Fibroblast of mammary gland (primary cell): ENCODE results near the gene PODXL.
A peak's percentile ranks its signal among the peaks of the same experiment; 100 is the strongest.

Experiments
- DNase-seq: peaks from one replicate; pipeline ENCODE4 v3.0.0-alpha.2; 2010; ENCODE audit warnings: low read depth
- H3K4me3 ChIP-seq: 2 replicates; pipeline ENCODE4 v1.5.1; 2011; ENCODE audit warnings: low read depth, mild to moderate bottlenecking, low read length, moderate library complexity; ENCODE audit not compliant: control insufficient read depth
- TF ChIP-seq, protein P1 (sequence below): conservative IDR thresholded peaks from 2 replicates; pipeline ENCODE4 v1.5.1; 2011; ENCODE audit warnings: low read depth, low read length, inconsistent platforms; ENCODE audit not compliant: control insufficient read depth, insufficient read depth

The PODXL gene

DNA sequence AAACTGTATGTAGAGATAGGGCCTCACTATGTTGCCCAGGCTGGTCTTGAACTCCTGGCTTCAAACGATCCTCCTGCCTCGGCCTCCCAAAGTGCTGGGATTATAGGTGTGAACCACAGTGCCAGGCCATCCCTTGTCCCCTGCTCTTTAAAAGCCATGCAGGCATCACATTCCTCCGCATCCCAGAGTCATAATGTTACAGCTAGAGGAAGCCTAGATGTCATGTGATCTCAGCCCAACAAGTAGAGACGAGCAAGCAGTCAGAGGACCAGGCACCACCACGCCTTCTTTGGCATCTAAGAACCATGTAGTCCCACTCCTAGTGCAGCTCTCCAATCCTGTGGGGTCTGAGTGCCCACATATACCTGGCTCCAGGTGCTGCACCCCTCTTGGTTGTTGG lies 13.1 kb downstream of the PODXL start:
- TF ChIP-seq, protein P1, sequence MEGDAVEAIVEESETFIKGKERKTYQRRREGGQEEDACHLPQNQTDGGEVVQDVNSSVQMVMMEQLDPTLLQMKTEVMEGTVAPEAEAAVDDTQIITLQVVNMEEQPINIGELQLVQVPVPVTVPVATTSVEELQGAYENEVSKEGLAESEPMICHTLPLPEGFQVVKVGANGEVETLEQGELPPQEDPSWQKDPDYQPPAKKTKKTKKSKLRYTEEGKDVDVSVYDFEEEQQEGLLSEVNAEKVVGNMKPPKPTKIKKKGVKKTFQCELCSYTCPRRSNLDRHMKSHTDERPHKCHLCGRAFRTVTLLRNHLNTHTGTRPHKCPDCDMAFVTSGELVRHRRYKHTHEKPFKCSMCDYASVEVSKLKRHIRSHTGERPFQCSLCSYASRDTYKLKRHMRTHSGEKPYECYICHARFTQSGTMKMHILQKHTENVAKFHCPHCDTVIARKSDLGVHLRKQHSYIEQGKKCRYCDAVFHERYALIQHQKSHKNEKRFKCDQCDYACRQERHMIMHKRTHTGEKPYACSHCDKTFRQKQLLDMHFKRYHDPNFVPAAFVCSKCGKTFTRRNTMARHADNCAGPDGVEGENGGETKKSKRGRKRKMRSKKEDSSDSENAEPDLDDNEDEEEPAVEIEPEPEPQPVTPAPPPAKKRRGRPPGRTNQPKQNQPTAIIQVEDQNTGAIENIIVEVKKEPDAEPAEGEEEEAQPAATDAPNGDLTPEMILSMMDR = no peak
- H3K4me3 ChIP-seq = no peak overlapping the region
- no peak for DNase-seq

- DNase-seq = no peak
- no peak overlapping the region for H3K4me3 ChIP-seq
- TF ChIP-seq, protein P1 = no peak
Observed at GRCh38 chr7:131540491-131541162, 15.8 kb downstream of the PODXL start.

DNA sequence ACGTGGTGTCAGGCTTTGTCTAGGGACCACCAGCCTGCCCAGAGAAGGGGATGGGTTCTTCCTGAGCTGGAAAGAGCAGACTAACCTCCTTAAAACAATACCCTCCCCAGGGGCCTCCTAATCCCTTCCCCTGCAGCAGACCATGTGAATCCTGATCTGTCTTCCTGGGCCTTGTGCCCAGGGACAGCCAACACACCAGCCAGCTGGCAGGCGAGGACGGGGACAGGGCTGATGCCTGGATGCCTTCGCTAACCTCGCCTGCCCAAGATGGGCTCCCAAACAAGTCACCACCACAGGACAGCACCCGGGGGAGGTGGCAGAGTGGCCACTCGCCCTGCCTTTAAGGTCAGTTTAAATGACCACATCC lies 17.6 kb downstream of the PODXL start:
- no peak for DNase-seq
- TF ChIP-seq, protein P1 = no peak
- no peak overlapping the region for H3K4me3 ChIP-seq

DNA sequence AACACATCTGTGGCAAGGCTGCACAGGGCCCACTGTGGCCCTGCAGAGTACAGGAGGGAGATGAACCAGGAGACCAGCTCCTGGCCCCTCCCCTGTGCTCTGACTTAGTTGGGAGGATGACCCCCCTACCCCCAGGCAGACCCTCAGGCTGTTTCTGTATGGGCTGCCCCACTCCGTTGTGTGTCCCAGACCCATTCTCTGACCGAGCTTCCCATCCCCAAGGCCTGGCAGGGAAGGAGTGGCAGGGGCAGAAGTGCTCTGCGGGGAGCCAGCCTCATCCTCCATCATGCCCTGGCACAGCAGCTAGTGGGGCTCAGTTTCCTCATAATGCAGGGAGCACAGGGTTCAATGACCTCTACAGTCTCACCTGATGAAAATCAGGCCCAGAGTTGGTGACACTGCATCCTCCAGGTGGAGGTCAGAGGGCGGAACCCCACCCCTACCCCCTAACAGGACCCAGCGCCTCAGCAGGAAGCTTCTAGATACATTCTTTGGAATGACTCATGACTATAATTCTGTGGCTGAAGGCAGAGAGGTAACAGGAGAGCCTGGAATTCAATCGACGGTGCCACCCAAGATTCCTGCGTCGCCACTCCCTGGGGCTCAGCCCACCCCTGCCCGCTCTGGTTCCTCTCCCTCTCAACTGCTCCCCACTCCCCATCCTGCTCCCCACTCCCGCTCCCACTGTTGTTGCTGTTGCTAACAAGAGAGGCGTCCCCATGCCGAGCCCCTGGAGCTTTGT lies 18.2 kb downstream of the PODXL start:
- DNase-seq = no peak
- TF ChIP-seq, protein P1 = no peak
- no peak overlapping the region for H3K4me3 ChIP-seq

- peak; percentile 47 for DNase-seq
- TF ChIP-seq, protein P1 = no peak
- H3K4me3 ChIP-seq = no peak overlapping the region
Observed at GRCh38 chr7:131537571-131537978, 18.9 kb downstream of the PODXL start.

DNA sequence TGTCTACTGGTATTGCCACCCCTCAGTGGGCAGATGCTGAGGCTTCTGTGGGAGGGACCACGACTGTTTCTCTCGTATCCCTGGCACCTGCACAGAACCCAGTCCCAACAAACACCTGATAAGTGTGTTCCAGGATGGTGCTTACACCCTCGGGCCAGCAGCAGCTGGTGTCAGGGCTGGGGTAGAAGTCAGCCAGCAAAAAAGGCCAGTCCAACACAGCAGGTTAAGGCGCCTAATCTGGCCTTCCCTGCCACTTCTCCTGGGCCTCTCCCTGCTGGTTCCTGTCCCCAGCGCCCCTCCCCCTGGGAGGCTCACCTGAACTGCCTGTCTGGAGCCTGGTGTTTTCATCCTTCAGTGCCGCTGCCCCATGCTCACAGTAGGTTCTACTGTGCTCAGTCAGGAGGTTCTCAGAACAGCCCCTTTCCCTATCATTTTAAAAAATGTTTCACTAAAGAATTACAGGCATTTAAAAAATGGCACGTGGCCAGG lies 20.0 kb downstream of the PODXL start:
- no peak overlapping the region for H3K4me3 ChIP-seq
- TF ChIP-seq, protein P1 = no peak
- DNase-seq = no peak
